Airway epithelial cell (primary cell): ENCODE measurements around the gene FASTKD1. TPM values are rescaled to one million over a fixed set of nuclear protein-coding genes. Genes with fewer than 3 reads are reported as not detected.

Experiments used
- total RNA-seq: library from RNA; depleted of rRNA; stranded (reverse); fragments of >200 nt; gene quantifications from 2 replicates; pipeline ENCODE4 v1.2.3, GENCODE V29; 2015

Gene FASTKD1
- 18.6 and 20.3 TPM in 2 replicates for total RNA-seq

GRCh38 chr2:169573160-169573973 is at the start of gene FASTKD1:
Gene FASTKD1, minus strand, starts transcription at chr2:169573865. Its CDS starts 1,836 bp downstream, at chr2:169572029.

GRCh38 chr2:169584005-169584877 is 10.6 kb upstream of the FASTKD1 start, which contains the start of gene PPIG:
Gene PPIG, plus strand, starts transcription at chr2:169584351. Its CDS starts 19,691 bp downstream, at chr2:169604042.

GRCh38 chr2:169509298-169509885 is 64.3 kb downstream of the FASTKD1 start, which contains the start of gene KLHL41:
Gene KLHL41, plus strand, starts transcription at chr2:169509702. Its CDS starts 77 bp downstream, at chr2:169509779.

Other genes starting within 250 kb of the FASTKD1 start
- gene LRP2, start 211.3 kb downstream of the FASTKD1 start, total RNA-seq: not detected in 2 replicates
- gene BBS5, start 94.4 kb downstream of the FASTKD1 start, total RNA-seq: 3.5 and 4.3 TPM in 2 replicates
- not detected in 2 replicates for gene KLHL41, start 64.2 kb downstream of the FASTKD1 start, total RNA-seq
- 14.1 and 20.7 TPM in 2 replicates for gene PPIG, start 10.5 kb upstream of the FASTKD1 start, total RNA-seq
- gene CFAP210, start 120.5 kb upstream of the FASTKD1 start, total RNA-seq: 0.35 TPM in 1 of 2 replicates, not detected in the other
- 1.9 and 2.0 TPM in 2 replicates for gene PHOSPHO2, start 120.6 kb upstream of the FASTKD1 start, total RNA-seq
- 9.1 and 10.8 TPM in 2 replicates for gene KLHL23, start 160.0 kb upstream of the FASTKD1 start, total RNA-seq
- 85.1 and 85.3 TPM in 2 replicates for gene SSB, start 225.0 kb upstream of the FASTKD1 start, total RNA-seq